H1 (cell line): ENCODE measurements around the gene LY6G6F.

Source experiments
- ATF3 ChIP-seq: IDR thresholded peaks from 2 replicates; pipeline ENCODE4 v1.6.1; 2011; ENCODE audit warnings: low read depth, mild to moderate bottlenecking, low read length; ENCODE audit not compliant: insufficient read depth
- BCL11A ChIP-seq, 2 experiments: IDR thresholded peaks; one replicate each; pipeline ENCODE4 v1.6.1; 2011; ENCODE audit warnings: low read depth in 2 of 2, low read length in 2 of 2, mild to moderate bottlenecking in 2 of 2
- CTCF ChIP-seq, 3 experiments: IDR thresholded peaks; 1 replicate in 2 of 3; 2 replicates in 1 of 3; pipeline versions ENCODE4 v1.5.1 to v1.6.1; 2011; ENCODE audit warnings: low read length in 3 of 3, mild to moderate bottlenecking in 3 of 3, inconsistent platforms in 2 of 3, low read depth in 1 of 3, moderate library complexity in 1 of 3; ENCODE audit not compliant: insufficient read depth in 1 of 3; ENCODE audit errors: control extremely low read depth in 1 of 3
- EGR1 ChIP-seq: IDR thresholded peaks from 2 replicates; pipeline ENCODE4 v1.6.1; 2011; ENCODE audit warnings: low read depth, low read length, borderline replicate concordance
- EP300 ChIP-seq, 2 experiments: IDR thresholded peaks; 1 replicate in 1 of 2; 2 replicates in 1 of 2; pipeline ENCODE4 v1.6.1; 2011 to 2012; ENCODE audit warnings: low read depth in 2 of 2, low read length in 2 of 2, mild to moderate bottlenecking in 2 of 2, borderline replicate concordance in 1 of 2, inconsistent platforms in 1 of 2, moderate library complexity in 1 of 2
- JUN ChIP-seq: IDR thresholded peaks from 2 replicates; pipeline ENCODE4 v1.6.1; 2011; ENCODE audit warnings: low read depth, mild to moderate bottlenecking, improper control_type of control experiment, low read length
- MAFK ChIP-seq: IDR thresholded peaks from 2 replicates; pipeline ENCODE4 v1.6.1; 2012; ENCODE audit warnings: low read depth, mild to moderate bottlenecking, improper control_type of control experiment, low read length
- MAX ChIP-seq: IDR thresholded peaks from 2 replicates; pipeline ENCODE4 v1.6.1; 2012; ENCODE audit warnings: inconsistent platforms
- POLR2A ChIP-seq, 2 experiments: IDR thresholded peaks; 1 replicate in 1 of 2; 2 replicates in 1 of 2; pipeline ENCODE4 v1.6.1; 2011; ENCODE audit warnings: low read depth in 2 of 2, low read length in 2 of 2, mild to moderate bottlenecking in 2 of 2; ENCODE audit errors: control extremely low read depth in 1 of 2
- POLR2AphosphoS5 ChIP-seq: IDR thresholded peaks from 2 replicates; pipeline ENCODE4 v1.6.1; 2011; ENCODE audit warnings: low read depth, low read length
- RFX5 ChIP-seq: IDR thresholded peaks from 2 replicates; pipeline ENCODE4 v1.6.1; 2011; ENCODE audit warnings: low read depth, low read length, improper control_type of control experiment, borderline replicate concordance
- SP1 ChIP-seq: IDR thresholded peaks from 2 replicates; pipeline ENCODE4 v1.6.1; 2011; ENCODE audit warnings: low read depth, low read length
- TEAD4 ChIP-seq: IDR thresholded peaks from 2 replicates; pipeline ENCODE4 v1.6.1; 2012; ENCODE audit warnings: low read depth, low read length, inconsistent platforms, mixed read lengths

DNA sequence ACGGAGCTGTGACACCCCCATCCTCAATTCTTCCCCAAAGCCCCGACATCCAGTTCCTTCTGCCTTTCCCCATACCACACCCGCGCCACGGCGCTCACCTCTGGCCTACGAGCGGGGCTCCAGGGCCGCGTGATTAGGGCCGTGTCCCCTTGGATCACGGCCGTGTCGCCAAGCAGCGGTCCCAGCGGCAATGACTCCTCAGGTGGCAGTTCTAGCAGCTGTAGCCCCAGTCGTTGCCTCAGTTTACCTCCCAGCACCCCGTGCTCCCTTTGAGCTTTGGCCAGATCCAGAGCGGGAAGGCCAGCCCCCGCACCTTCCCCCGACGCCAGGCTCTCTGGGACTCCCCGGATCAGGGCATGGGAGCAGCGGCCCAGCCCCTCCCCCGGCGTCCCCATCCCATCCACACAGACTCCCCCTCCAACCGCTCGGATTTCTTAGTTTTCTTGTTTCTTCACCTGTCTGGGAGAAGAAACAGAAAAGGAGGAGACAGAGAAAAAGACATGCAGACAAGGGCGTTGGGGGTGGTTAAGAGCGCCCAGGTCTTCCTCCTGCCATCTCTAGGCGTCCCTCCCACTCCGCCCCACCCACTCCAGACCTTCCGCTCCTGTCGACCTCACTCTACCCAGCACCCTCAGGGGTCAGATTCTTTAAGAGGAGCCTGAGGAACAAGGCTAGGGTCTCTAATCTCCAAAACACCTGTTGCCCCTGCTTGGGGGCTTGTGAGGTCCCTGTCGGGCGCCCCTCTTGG is 22.3 kb downstream of the LY6G6F start, which contains the start of gene DDAH2:
- TF ChIP-seq CTCF (IDR thresholded peaks at IDR 0.05; ENCODE audit: control extremely low read depth in 1 of 3, insufficient read depth in 1 of 3, low read depth in 1 of 3, low read length in 3 of 3), result no peak
- no peak for TF ChIP-seq MAFK
- TF ChIP-seq EP300 (IDR thresholded peaks at IDR 0.05; ENCODE audit: borderline replicate concordance in 1 of 2, low read depth in 2 of 2, low read length in 2 of 2), result no peak
- no peak for TF ChIP-seq EGR1
- no peak for TF ChIP-seq TEAD4
- no peak for TF ChIP-seq SP1
- no peak for TF ChIP-seq POLR2AphosphoS5
- no peak for TF ChIP-seq JUN
- TF ChIP-seq RFX5, result no peak
- TF ChIP-seq BCL11A (IDR thresholded peaks at IDR 0.05; ENCODE audit: low read depth in 2 of 2, low read length in 2 of 2), result no peak
- no peak for TF ChIP-seq POLR2A (IDR thresholded peaks at IDR 0.05; ENCODE audit: control extremely low read depth in 1 of 2, low read depth in 2 of 2, low read length in 2 of 2)
- TF ChIP-seq ATF3, result no peak
- TF ChIP-seq MAX, result no peak
